WERI-Rb-1 (cell line): ENCODE data around the gene SCN4A.

Experiments used
- DNase-seq: peaks from one replicate; pipeline ENCODE4 v3.0.0-alpha.2; 2020
- H3K27ac ChIP-seq: fragments of 250-450 bp; sonication (Bioruptor Pico); 2 replicates; pipeline ENCODE4 v1.5.1; 2020; ENCODE audit warnings: mild to moderate bottlenecking, moderate library complexity
- H3K27me3 ChIP-seq: fragments of 250-450 bp; sonication (Bioruptor Pico); 2 replicates; pipeline ENCODE4 v1.5.1; 2021; ENCODE audit warnings: mild to moderate bottlenecking, low read depth, moderate library complexity; ENCODE audit not compliant: insufficient read depth, severe bottlenecking
- H3K36me3 ChIP-seq: fragments of 250-450 bp; sonication (Bioruptor Pico); 2 replicates; pipeline ENCODE4 v1.5.1; 2020; ENCODE audit warnings: mild to moderate bottlenecking, moderate library complexity
- H3K4me3 ChIP-seq: 2 replicates; pipeline ENCODE4 v1.5.1; 2011; ENCODE audit warnings: low read depth, mild to moderate bottlenecking, control low read depth, low read length
- H3K9me3 ChIP-seq: fragments of 250-450 bp; sonication (Bioruptor Pico); 2 replicates; pipeline ENCODE4 v1.5.1; 2021; ENCODE audit warnings: mild to moderate bottlenecking, moderate library complexity; ENCODE audit not compliant: severe bottlenecking
- CTCF ChIP-seq: IDR thresholded peaks from 2 replicates; pipeline ENCODE4 v1.5.1; 2011; ENCODE audit warnings: low read depth, mild to moderate bottlenecking, control low read depth, inconsistent platforms, low read length

Gene SCN4A

DNA sequence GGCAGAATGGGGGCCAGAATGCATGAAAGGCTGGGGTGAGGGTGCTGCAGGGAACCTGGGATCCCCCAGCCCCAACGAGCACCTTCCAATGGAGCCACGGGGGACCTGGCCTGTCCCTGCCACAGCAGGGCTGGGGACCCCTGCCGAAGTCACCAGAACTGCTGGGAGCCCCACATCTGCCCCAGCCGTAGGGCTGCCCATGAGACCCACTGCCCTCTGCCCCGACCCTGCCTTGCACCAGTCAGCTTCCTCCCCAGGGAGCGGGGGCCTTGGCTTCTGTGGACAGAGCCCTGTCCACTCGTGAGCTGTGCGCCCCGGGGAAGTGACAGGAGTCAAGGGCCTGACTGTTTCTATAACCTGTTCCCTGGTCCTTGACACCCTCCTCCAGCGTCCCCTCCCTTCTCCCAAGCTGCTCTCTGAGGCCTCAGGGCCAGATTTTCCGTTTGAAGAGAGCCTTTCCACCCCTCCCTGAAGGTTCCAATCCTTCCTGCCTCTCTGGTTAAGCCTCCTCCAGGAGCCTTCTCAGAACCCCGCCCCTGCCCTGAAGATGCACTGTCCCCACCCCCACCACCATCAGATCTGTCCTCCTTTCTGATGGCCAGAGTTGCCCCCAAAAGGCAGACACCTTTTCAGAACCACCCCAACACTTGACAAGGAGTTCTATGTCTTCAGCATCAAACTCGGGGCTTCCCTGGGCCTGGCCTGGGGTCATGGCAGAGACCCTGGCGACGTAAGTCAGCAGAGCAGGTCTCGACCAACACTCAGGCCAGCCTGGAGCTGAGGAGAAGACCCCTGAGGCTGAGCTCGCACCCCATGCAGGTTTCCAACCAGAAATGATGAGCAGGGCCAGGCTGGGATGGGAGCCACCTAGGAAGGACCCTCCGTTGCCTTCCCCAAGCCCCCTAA, 14.8 kb upstream of the SCN4A start:
- peak; percentile 60 for DNase-seq
- Histone ChIP-seq H3K36me3 (no peaks in the 10 kb centered on the region), H3K27me3 (no peaks in the 10 kb centered on the region), H3K27ac (peak overlapping the region; percentile 56), H3K9me3 (no peaks in the 10 kb centered on the region), H3K4me3 (no peak overlapping the region)
- TF ChIP-seq CTCF, result no peak

DNA sequence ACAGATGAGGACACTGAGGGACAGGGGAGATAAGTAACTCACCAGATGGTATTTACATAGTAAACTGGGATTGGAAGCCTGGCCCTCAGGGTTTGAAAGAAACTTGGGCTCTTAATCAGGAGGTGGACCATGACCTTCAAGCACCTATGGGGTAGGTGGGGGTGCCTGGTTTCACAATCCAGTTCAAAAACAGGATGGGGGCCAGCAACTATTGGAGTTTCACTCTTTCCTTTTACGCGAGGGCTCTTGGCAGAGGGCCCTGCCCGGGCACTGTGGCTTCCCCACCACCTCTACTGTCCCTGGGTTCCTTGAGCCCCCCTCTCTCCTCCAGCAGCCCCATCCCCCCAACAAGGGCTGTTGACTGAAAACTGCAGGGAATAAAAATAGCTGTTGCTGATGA, 14.1 kb upstream of the SCN4A start:
- DNase-seq, result no peak
- Histone ChIP-seq H3K36me3 (no peaks in the 10 kb centered on the region), H3K9me3 (no peaks in the 10 kb centered on the region), H3K4me3 (no peak overlapping the region), H3K27ac (peak overlapping the region; percentile 56), H3K27me3 (no peaks in the 10 kb centered on the region)
- TF ChIP-seq CTCF, result no peak

- Histone ChIP-seq H3K27me3 (no peaks in the 10 kb centered on the region), H3K4me3 (no peak overlapping the region), H3K9me3 (peaks cover 3% of the 10 kb centered on the region), H3K36me3 (no peaks in the 10 kb centered on the region), H3K27ac (no peak overlapping the region)
- peak; percentile 53 for TF ChIP-seq CTCF
- no peak for DNase-seq
Measured at GRCh38 chr17:63985387-63986140, 12.8 kb upstream of the SCN4A start.

GRCh38 chr17:63984651-63985386, 12.1 kb upstream of the SCN4A start:
- Histone ChIP-seq H3K27me3 (no peaks in the 10 kb centered on the region), H3K9me3 (peaks cover 3% of the 10 kb centered on the region), H3K36me3 (no peaks in the 10 kb centered on the region), H3K27ac (no peak overlapping the region), H3K4me3 (no peak overlapping the region)
- no peak for TF ChIP-seq CTCF
- DNase-seq, result no peak

DNA sequence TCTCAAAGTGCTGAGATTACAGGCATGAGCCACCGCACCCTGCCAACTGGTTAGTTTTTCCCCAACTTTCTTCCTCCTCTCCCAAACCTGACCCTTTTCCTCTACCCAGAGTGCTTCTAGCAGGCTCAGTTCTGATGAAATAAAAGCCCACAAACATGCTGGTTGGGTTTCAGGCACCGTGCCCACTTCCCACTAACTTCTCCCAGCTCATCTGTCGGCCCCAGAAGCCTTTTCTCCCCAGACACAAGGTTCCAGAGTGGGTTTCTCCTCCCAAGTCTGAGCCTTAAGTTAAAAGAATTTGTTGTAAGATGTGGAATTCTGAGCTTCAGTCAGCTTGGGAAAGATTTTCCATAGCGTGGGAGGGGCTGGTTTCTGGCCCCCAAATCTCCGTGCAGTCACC, 11.5 kb upstream of the SCN4A start:
- Histone ChIP-seq H3K4me3 (no peak overlapping the region), H3K27me3 (no peaks in the 10 kb centered on the region), H3K36me3 (no peaks in the 10 kb centered on the region), H3K27ac (no peak overlapping the region), H3K9me3 (peaks cover 3% of the 10 kb centered on the region)
- no peak for TF ChIP-seq CTCF
- no peak for DNase-seq
